ENCODE data around the gene PIGW.

The PIGW gene

DNA sequence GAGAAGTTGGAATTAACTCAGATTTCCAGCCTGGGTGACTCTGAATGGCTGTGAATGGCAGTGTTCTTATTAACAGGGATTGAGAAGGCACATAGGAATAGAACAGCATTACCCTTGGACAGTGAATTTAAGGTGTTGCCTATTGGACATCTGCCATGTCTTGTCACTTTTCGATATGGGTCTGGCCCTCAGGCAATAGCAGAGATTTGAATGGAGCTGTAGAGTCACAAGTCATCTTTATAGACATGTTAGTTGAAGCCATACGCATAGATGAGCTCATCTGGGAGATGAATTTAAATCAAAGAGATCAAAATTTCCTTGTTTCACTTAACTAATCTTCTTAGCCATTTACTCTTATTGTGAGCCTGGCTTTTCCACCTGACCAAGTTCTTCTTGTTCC, 42.0 kb downstream of the PIGW start:
- H3K9me3 ChIP-seq (ENCODE audit: insufficient read depth, low read depth, low read length), result no peaks in the 10 kb centered on the region
- H3K4ac ChIP-seq (ENCODE audit: low read depth, low read length), result no peak overlapping the region
- no peaks in the 10 kb centered on the region for H3K27me3 ChIP-seq (ENCODE audit: insufficient read depth, low read length)
- no peak overlapping the region for H2AFZ ChIP-seq (ENCODE audit: insufficient read depth, low read length, poor library complexity)
- no peaks in the 10 kb centered on the region for H3K4me1 ChIP-seq (ENCODE audit: control insufficient read depth in 1 of 2, insufficient read depth in 2 of 2, low read length in 2 of 2)
- no peak overlapping the region for H3K23ac ChIP-seq (ENCODE audit: low read length)
- H4K91ac ChIP-seq (ENCODE audit: low read depth, low read length), result no peak overlapping the region
- H2BK12ac ChIP-seq (ENCODE audit: low read length), result no peak overlapping the region
- H4K12ac ChIP-seq (ENCODE audit: low read depth, low read length), result no peak overlapping the region
- H3K79me2 ChIP-seq (ENCODE audit: control insufficient read depth, insufficient read depth, low read length, poor library complexity), result no peaks in the 10 kb centered on the region
- H3K14ac ChIP-seq (ENCODE audit: low read length), result no peak overlapping the region
- peaks cover 25 to 38% of the 10 kb centered on the region in 2 experiments for H3K36me3 ChIP-seq (ENCODE audit: control insufficient read depth in 1 of 2, insufficient read depth in 2 of 2, low read length in 2 of 2)
- H3K18ac ChIP-seq (ENCODE audit: low read length), result no peak overlapping the region
- WGBS (ENCODE audit: extremely low coverage, insufficient coverage, insufficient read length), result no CpG with 5 or more reads among the region's 2 CpGs
- no peak overlapping the region for H3K4me3 ChIP-seq (ENCODE audit: low read depth, low read length)
- H3K79me1 ChIP-seq (ENCODE audit: low read length), result no peaks in the 10 kb centered on the region
- H3K27ac ChIP-seq (ENCODE audit: low read depth, low read length), result no peak overlapping the region
- no peak overlapping the region for H2AK5ac ChIP-seq (ENCODE audit: low read length)
- no peak overlapping the region for H4K8ac ChIP-seq (ENCODE audit: low read depth, low read length)
- no peak overlapping the region for H2BK5ac ChIP-seq (ENCODE audit: low read depth, low read length, poor library complexity)
- DNase-seq, result no peak
- H3K4me2 ChIP-seq (ENCODE audit: low read length), result no peak overlapping the region
- H3K9ac ChIP-seq (ENCODE audit: low read length), result no peak overlapping the region
- H2BK120ac ChIP-seq (ENCODE audit: insufficient read depth, low read length, poor library complexity), result no peak overlapping the region

DNA sequence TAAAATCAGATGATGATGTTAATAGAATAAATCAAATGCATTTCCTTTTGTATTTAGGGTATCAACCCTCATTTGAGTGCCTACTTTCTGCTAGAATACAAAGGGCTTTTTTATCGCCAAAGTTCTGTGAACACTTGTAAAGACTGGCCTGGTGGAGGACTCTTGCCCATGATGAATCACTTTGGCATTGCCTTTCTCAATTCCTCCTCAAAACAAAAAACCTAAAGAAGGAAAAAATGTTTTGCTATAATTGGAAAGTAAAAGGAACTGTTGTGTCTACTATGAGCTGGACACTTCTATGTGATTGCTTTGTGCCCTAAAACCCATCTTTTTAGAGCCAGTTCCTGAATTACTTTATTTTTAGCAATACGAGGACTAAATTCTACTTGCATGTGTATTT, 43.9 kb downstream of the PIGW start:
- Histone ChIP-seq H2BK12ac (ENCODE audit: low read length) (no peak overlapping the region), H3K9ac (ENCODE audit: low read length) (no peak overlapping the region), H3K27ac (ENCODE audit: low read depth, low read length) (no peak overlapping the region), H3K79me1 (ENCODE audit: low read length) (no peaks in the 10 kb centered on the region), H2AFZ (ENCODE audit: insufficient read depth, low read length, poor library complexity) (no peak overlapping the region), H2BK120ac (ENCODE audit: insufficient read depth, low read length, poor library complexity) (no peak overlapping the region), H2BK5ac (ENCODE audit: low read depth, low read length, poor library complexity) (no peak overlapping the region), H3K4me2 (ENCODE audit: low read length) (no peak overlapping the region), H3K9me3 (ENCODE audit: insufficient read depth, low read depth, low read length) (no peaks in the 10 kb centered on the region), H4K12ac (ENCODE audit: low read depth, low read length) (no peak overlapping the region), H3K27me3 (ENCODE audit: insufficient read depth, low read length) (no peaks in the 10 kb centered on the region), H3K36me3 (ENCODE audit: control insufficient read depth in 1 of 2, insufficient read depth in 2 of 2, low read length in 2 of 2) (peaks cover 26 to 42% of the 10 kb centered on the region in 2 experiments), H3K18ac (ENCODE audit: low read length) (no peak overlapping the region), H3K79me2 (ENCODE audit: control insufficient read depth, insufficient read depth, low read length, poor library complexity) (no peaks in the 10 kb centered on the region), H3K14ac (ENCODE audit: low read length) (no peak overlapping the region), H3K23ac (ENCODE audit: low read length) (no peak overlapping the region), H3K4ac (ENCODE audit: low read depth, low read length) (no peak overlapping the region), H4K8ac (ENCODE audit: low read depth, low read length) (no peak overlapping the region), H2AK5ac (ENCODE audit: low read length) (no peak overlapping the region), H3K4me3 (ENCODE audit: low read depth, low read length) (no peak overlapping the region), H4K91ac (ENCODE audit: low read depth, low read length) (no peak overlapping the region), H3K4me1 (ENCODE audit: control insufficient read depth in 1 of 2, insufficient read depth in 2 of 2, low read length in 2 of 2) (no peaks in the 10 kb centered on the region)
- no peak for DNase-seq
- WGBS (ENCODE audit: extremely low coverage, insufficient coverage, insufficient read length), result no CpG with 5 or more reads among the region's 2 CpGs

- Histone ChIP-seq H3K4me1 (ENCODE audit: control insufficient read depth in 1 of 2, insufficient read depth in 2 of 2, low read length in 2 of 2) (no peaks in the 10 kb centered on the region), H3K27me3 (ENCODE audit: insufficient read depth, low read length) (no peaks in the 10 kb centered on the region), H3K79me2 (ENCODE audit: control insufficient read depth, insufficient read depth, low read length, poor library complexity) (no peaks in the 10 kb centered on the region), H3K4me3 (ENCODE audit: low read depth, low read length) (no peak overlapping the region), H2AK5ac (ENCODE audit: low read length) (no peak overlapping the region), H3K9me3 (ENCODE audit: insufficient read depth, low read depth, low read length) (no peaks in the 10 kb centered on the region), H2BK12ac (ENCODE audit: low read length) (no peak overlapping the region), H2AFZ (ENCODE audit: insufficient read depth, low read length, poor library complexity) (no peak overlapping the region), H3K14ac (ENCODE audit: low read length) (no peak overlapping the region), H3K27ac (ENCODE audit: low read depth, low read length) (no peak overlapping the region), H4K12ac (ENCODE audit: low read depth, low read length) (no peak overlapping the region), H3K18ac (ENCODE audit: low read length) (no peak overlapping the region), H3K79me1 (ENCODE audit: low read length) (no peaks in the 10 kb centered on the region), H3K23ac (ENCODE audit: low read length) (no peak overlapping the region), H3K4me2 (ENCODE audit: low read length) (no peak overlapping the region), H2BK5ac (ENCODE audit: low read depth, low read length, poor library complexity) (no peak overlapping the region), H4K91ac (ENCODE audit: low read depth, low read length) (no peak overlapping the region), H3K9ac (ENCODE audit: low read length) (no peak overlapping the region), H2BK120ac (ENCODE audit: insufficient read depth, low read length, poor library complexity) (no peak overlapping the region), H3K4ac (ENCODE audit: low read depth, low read length) (no peak overlapping the region), H4K8ac (ENCODE audit: low read depth, low read length) (no peak overlapping the region), H3K36me3 (ENCODE audit: control insufficient read depth in 1 of 2, insufficient read depth in 2 of 2, low read length in 2 of 2) (peaks cover 29 to 52% of the 10 kb centered on the region in 2 experiments)
- peak; percentile 38 to 85 for DNase-seq
- WGBS (ENCODE audit: extremely low coverage, insufficient coverage, insufficient read length), result no CpG with 5 or more reads among the region's 1 CpG
These were observed 49.0 kb downstream of the PIGW start for GRCh38 chr17:36583787-36584186.

- no peaks in the 10 kb centered on the region for H3K4me1 ChIP-seq (ENCODE audit: control insufficient read depth in 1 of 2, insufficient read depth in 2 of 2, low read length in 2 of 2)
- no peak overlapping the region for H2BK5ac ChIP-seq (ENCODE audit: low read depth, low read length, poor library complexity)
- no peak overlapping the region for H3K23ac ChIP-seq (ENCODE audit: low read length)
- H3K4me3 ChIP-seq (ENCODE audit: low read depth, low read length), result no peak overlapping the region
- H3K4ac ChIP-seq (ENCODE audit: low read depth, low read length), result no peak overlapping the region
- no peak overlapping the region for H3K18ac ChIP-seq (ENCODE audit: low read length)
- H3K27me3 ChIP-seq (ENCODE audit: insufficient read depth, low read length), result no peaks in the 10 kb centered on the region
- H3K9me3 ChIP-seq (ENCODE audit: insufficient read depth, low read depth, low read length), result no peaks in the 10 kb centered on the region
- H3K9ac ChIP-seq (ENCODE audit: low read length), result no peak overlapping the region
- peaks cover 22 to 37% of the 10 kb centered on the region in 2 experiments for H3K36me3 ChIP-seq (ENCODE audit: control insufficient read depth in 1 of 2, insufficient read depth in 2 of 2, low read length in 2 of 2)
- no peak overlapping the region for H2BK12ac ChIP-seq (ENCODE audit: low read length)
- no peak overlapping the region for H2BK120ac ChIP-seq (ENCODE audit: insufficient read depth, low read length, poor library complexity)
- no peak overlapping the region for H4K12ac ChIP-seq (ENCODE audit: low read depth, low read length)
- H3K4me2 ChIP-seq (ENCODE audit: low read length), result no peak overlapping the region
- no peak overlapping the region for H3K27ac ChIP-seq (ENCODE audit: low read depth, low read length)
- no peaks in the 10 kb centered on the region for H3K79me2 ChIP-seq (ENCODE audit: control insufficient read depth, insufficient read depth, low read length, poor library complexity)
- no peak overlapping the region for H2AK5ac ChIP-seq (ENCODE audit: low read length)
- H2AFZ ChIP-seq (ENCODE audit: insufficient read depth, low read length, poor library complexity), result no peak overlapping the region
- no peak for DNase-seq
- no peaks in the 10 kb centered on the region for H3K79me1 ChIP-seq (ENCODE audit: low read length)
- no peak overlapping the region for H4K91ac ChIP-seq (ENCODE audit: low read depth, low read length)
- no peak overlapping the region for H4K8ac ChIP-seq (ENCODE audit: low read depth, low read length)
- no CpG with 5 or more reads among the region's 2 CpGs for WGBS (ENCODE audit: extremely low coverage, insufficient coverage, insufficient read length)
- H3K14ac ChIP-seq (ENCODE audit: low read length), result no peak overlapping the region
These were observed 51.4 kb downstream of the PIGW start for GRCh38 chr17:36586138-36586537.
